H1 (cell line): ENCODE results near the gene POLR2I. TPM values are rescaled to one million over a fixed set of nuclear protein-coding genes. Genes with fewer than 3 reads are reported as not detected.

Experiments
- BRCA1 ChIP-seq: IDR thresholded peaks from 2 replicates; pipeline ENCODE4 v1.6.1; 2012; ENCODE audit warnings: low read depth, low read length, improper control_type of control experiment
- CREB1 ChIP-seq: IDR thresholded peaks from 2 replicates; pipeline ENCODE4 v1.6.1; 2012; ENCODE audit warnings: inconsistent platforms
- POU5F1 ChIP-seq: IDR thresholded peaks from 2 replicates; pipeline ENCODE4 v1.6.1; 2011; ENCODE audit warnings: low read depth, mild to moderate bottlenecking, low read length, moderate library complexity
- SIN3A ChIP-seq, 2 experiments: IDR thresholded peaks in 1 of 2; conservative IDR thresholded peaks in 1 of 2; 2 replicates each; pipeline ENCODE4 v1.6.1; 2011 to 2012; ENCODE audit warnings: low read length in 2 of 2, improper control_type of control experiment in 1 of 2, low read depth in 1 of 2, mild to moderate bottlenecking in 1 of 2
- SP2 ChIP-seq: IDR thresholded peaks from 2 replicates; pipeline ENCODE4 v1.6.1; 2012; ENCODE audit warnings: mild to moderate bottlenecking, low read length, inconsistent platforms
- polyA plus RNA-seq, 7 experiments: library from polyadenylated mRNA; depleted of rRNA in 3 of 7; stranded (reverse) in 5 of 7; unstranded in 2 of 7; fragments of >200 nt in 5 of 7; fragments of 200-250 nt in 2 of 7; gene quantifications; 1 replicate in 5 of 7; 2 replicates in 1 of 7; 4 replicates in 1 of 7; pipeline versions ENCODE4 v1.2.1 to v1.2.3, GENCODE V29; 2011 to 2013; ENCODE audit warnings: missing spikeins in 2 of 7, mixed read lengths in 2 of 7
- total RNA-seq: library from RNA; stranded (reverse); fragmentation: NEBNext Ultra II Directional; extraction: Animal tissue kit (Norgen Biotek cat#: 25700); gene quantifications from 2 replicates; pipeline ENCODE4 v1.2.1, GENCODE V29; 2021
- TF ChIP-seq, protein P1 (sequence below): fragments of 300-600 bp; sonication (generic); IDR thresholded peaks from 2 replicates; pipeline ENCODE4 v1.7.1; 2012; ENCODE audit warnings: low read length, moderate library complexity, mild to moderate bottlenecking, inconsistent platforms; ENCODE audit not compliant: insufficient replicate concordance

Gene POLR2I
- total and polyA plus RNA-seq, 2 of the 8 experiments (the other 6 are each of a cell fraction or from before 2014, with no cell fraction given), result 143 to 150 TPM

DNA sequence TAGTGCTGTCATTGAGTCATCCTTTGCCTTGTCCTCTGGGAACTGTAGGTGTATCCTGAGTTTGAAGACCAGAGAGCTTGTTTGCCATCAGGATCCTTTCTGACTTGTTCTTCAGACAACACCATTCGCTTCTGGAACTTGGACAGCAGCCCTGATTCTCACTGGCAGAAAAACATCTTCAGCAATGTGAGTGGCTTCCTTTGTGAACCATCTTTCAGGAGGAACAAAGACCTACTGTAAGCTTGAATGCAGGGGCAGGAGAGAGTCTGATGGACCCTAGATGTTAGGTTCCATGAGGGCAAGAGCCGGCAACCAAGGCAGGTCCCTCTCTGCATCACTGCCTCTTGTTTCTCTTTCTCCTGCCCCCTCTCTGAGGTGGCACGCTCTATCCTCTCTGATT is 33.3 kb downstream of the POLR2I start (continued):
- TF ChIP-seq, protein P1, sequence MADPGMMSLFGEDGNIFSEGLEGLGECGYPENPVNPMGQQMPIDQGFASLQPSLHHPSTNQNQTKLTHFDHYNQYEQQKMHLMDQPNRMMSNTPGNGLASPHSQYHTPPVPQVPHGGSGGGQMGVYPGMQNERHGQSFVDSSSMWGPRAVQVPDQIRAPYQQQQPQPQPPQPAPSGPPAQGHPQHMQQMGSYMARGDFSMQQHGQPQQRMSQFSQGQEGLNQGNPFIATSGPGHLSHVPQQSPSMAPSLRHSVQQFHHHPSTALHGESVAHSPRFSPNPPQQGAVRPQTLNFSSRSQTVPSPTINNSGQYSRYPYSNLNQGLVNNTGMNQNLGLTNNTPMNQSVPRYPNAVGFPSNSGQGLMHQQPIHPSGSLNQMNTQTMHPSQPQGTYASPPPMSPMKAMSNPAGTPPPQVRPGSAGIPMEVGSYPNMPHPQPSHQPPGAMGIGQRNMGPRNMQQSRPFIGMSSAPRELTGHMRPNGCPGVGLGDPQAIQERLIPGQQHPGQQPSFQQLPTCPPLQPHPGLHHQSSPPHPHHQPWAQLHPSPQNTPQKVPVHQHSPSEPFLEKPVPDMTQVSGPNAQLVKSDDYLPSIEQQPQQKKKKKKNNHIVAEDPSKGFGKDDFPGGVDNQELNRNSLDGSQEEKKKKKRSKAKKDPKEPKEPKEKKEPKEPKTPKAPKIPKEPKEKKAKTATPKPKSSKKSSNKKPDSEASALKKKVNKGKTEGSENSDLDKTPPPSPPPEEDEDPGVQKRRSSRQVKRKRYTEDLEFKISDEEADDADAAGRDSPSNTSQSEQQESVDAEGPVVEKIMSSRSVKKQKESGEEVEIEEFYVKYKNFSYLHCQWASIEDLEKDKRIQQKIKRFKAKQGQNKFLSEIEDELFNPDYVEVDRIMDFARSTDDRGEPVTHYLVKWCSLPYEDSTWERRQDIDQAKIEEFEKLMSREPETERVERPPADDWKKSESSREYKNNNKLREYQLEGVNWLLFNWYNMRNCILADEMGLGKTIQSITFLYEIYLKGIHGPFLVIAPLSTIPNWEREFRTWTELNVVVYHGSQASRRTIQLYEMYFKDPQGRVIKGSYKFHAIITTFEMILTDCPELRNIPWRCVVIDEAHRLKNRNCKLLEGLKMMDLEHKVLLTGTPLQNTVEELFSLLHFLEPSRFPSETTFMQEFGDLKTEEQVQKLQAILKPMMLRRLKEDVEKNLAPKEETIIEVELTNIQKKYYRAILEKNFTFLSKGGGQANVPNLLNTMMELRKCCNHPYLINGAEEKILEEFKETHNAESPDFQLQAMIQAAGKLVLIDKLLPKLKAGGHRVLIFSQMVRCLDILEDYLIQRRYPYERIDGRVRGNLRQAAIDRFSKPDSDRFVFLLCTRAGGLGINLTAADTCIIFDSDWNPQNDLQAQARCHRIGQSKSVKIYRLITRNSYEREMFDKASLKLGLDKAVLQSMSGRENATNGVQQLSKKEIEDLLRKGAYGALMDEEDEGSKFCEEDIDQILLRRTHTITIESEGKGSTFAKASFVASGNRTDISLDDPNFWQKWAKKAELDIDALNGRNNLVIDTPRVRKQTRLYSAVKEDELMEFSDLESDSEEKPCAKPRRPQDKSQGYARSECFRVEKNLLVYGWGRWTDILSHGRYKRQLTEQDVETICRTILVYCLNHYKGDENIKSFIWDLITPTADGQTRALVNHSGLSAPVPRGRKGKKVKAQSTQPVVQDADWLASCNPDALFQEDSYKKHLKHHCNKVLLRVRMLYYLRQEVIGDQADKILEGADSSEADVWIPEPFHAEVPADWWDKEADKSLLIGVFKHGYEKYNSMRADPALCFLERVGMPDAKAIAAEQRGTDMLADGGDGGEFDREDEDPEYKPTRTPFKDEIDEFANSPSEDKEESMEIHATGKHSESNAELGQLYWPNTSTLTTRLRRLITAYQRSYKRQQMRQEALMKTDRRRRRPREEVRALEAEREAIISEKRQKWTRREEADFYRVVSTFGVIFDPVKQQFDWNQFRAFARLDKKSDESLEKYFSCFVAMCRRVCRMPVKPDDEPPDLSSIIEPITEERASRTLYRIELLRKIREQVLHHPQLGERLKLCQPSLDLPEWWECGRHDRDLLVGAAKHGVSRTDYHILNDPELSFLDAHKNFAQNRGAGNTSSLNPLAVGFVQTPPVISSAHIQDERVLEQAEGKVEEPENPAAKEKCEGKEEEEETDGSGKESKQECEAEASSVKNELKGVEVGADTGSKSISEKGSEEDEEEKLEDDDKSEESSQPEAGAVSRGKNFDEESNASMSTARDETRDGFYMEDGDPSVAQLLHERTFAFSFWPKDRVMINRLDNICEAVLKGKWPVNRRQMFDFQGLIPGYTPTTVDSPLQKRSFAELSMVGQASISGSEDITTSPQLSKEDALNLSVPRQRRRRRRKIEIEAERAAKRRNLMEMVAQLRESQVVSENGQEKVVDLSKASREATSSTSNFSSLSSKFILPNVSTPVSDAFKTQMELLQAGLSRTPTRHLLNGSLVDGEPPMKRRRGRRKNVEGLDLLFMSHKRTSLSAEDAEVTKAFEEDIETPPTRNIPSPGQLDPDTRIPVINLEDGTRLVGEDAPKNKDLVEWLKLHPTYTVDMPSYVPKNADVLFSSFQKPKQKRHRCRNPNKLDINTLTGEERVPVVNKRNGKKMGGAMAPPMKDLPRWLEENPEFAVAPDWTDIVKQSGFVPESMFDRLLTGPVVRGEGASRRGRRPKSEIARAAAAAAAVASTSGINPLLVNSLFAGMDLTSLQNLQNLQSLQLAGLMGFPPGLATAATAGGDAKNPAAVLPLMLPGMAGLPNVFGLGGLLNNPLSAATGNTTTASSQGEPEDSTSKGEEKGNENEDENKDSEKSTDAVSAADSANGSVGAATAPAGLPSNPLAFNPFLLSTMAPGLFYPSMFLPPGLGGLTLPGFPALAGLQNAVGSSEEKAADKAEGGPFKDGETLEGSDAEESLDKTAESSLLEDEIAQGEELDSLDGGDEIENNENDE, result no peak
- TF ChIP-seq SP2, result no peak
- no peak for TF ChIP-seq POU5F1
- no peak for TF ChIP-seq SIN3A (conservative IDR thresholded peaks at IDR 0.05 in 1 of 2, IDR thresholded peaks at IDR 0.05 in 1 of 2; ENCODE audit: low read depth in 1 of 2, low read length in 2 of 2)
- TF ChIP-seq CREB1, result no peak
- no peak for TF ChIP-seq BRCA1
